Renal cortical epithelial cell (primary cell): Measurements from ENCODE around the gene NAT14. TPM values are rescaled to one million over a fixed set of nuclear protein-coding genes. Genes with fewer than 3 reads are reported as not detected.
A peak's percentile ranks its signal among the peaks of the same experiment; 100 is the strongest.

Source experiments
- DNase-seq: peaks from one replicate; pipeline ENCODE4 v3.0.0-alpha.2; 2011; ENCODE audit warnings: low read depth
- total RNA-seq: library from RNA; depleted of rRNA; stranded (reverse); fragments of >200 nt; gene quantifications from 2 replicates; pipeline ENCODE4 v1.2.3, GENCODE V29; 2014

Gene NAT14
- total RNA-seq, 1 donor from 2014 or later: 39.4 TPM

DNA sequence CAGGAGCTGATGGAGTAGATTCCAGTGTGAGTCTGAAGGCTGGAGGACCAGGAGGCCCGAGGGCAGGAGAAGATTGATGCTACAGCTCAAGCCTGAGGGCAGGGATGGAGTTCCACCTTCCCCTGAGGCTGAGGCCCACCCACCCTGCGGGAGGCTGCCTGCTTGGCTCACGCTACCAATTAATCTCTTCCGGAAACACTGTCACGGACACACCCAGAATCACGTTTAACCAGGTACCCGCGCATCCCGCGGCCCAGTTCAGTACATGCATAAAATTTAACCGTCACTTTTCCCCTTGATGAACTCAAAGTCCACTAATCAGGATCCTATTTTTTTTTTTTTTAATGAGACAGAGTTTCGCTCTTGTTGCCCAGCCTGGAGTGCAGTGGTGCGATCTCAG is 13.7 kb upstream of the NAT14 start:
- no peak for DNase-seq

GRCh38 chr19:55472463-55472862 is 12.5 kb upstream of the NAT14 start:
- peak; percentile 85 for DNase-seq

DNA sequence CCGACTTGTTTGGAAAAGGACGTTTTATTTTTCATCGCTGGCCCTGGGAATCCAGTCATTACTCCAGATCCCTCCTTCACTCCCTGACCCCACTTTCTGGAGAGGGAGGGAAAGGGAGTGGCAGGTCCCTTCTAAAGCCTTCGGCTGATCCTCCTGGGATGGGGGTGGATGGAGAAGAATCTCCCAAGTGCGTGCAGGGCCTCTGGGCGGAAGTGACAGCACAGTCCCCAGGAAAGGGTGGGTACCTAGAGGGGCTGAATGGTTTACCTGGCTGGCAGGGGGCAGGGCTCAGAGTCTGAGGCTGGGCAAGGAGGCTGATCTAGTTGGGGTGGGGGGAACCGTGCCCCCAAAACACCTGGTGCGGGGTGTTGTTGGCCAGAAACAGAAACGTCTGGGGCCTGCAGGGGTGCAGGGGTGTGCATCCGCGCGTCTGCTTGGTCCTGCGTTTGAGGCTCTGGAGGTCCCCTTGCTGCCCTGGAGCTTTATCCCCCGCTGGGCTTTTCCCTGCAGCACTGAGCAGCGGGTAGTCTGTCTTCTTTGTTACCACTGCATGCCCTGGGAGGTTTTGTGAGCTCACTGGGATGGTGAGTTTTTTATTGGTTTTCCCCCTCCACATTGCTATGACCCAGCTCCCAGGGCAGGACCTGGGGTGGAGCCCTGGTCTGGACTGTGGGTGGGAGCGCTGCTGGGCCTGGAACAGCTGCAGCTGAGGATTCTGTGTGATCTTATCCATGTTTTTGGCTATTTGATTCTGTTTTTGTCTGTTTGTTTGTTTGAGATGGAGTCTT is 11.6 kb upstream of the NAT14 start:
- peak; percentile 68 for DNase-seq

DNA sequence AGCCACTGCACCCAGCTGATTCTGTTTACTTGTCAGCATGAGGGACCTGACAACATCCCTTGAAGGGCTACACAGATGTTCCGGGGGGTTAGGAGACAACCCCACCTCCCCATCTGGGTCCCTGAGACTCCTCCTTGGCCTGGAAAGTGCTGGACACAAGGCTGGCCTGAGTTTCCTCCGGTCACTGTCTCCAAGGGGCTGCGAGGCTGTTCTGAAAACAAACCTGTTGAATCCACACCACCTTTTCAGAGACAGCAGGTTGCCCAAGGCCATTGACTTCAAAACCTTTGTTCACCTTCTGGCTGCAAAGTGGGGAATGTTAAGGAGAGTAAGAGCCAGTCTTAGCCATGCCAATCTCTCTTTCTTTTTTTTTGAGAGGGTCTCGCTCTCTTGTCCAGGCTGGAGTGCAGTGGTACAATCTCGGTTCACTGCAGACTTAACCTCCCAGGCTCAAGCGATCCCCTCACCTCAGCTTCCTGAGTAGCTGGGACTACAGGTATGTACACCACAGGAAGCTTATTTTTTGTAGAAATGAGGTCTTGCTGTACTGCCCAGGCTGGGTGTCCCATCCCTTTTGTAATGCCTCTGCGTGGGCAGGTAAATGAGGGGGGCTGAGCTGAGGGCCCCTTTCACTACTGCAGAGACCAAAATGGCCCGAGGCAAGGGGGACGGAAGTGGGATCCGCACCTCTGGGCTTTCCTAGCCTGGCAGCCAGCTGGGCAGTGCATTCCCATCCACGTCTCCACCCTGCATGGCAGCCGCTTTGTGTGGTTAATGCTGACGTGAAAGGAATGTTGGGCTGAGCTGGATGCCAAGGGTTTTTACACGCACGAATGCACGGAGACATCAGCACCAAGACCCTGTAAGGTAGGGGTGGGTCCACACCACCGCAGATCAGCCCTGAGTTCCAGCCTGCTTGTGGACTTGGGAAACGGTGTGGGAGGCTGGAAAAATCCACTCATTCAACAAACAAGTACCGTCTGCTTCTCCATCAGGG is 10.4 kb upstream of the NAT14 start:
- peak; percentile 97 for DNase-seq

DNA sequence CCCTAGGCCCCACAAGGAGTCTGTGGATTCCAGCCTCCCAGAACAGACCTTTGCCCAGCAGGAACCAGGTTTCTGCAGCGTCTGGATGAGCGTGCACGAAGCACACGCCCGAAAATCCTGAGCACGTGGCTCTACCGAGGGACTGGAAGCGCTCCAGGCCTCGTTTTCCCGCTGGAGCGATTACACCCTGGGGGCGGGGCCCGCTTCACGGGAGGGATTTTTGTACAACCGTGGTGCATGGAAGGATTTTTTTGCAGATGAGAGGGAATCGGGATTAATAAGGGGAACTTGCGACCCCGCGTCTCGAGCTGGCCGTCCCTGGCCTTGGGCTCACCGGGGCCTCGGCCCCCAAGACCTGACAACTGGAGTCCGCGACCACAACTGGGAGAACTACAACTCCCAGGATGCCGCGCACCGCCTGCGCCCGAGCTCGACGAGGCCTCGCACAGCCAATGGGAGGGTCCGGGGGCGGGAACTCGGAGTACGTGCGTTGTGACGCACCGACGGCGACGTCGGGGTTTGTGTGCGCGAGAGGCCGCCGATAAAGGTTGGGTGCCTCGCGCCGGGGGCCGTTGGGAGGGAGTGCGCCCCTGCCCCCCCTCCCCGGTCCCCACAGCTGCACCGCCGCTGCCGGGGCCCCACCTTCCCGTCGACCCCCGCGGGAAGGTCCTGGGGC is 8.8 kb upstream of the NAT14 start, which contains the start of gene ZNF628:
ZNF628 (plus strand) TSS at position 518 of the 676 bp plus-strand sequence. CDS start 3,294 bp downstream, outside the sequence.
- DNase-seq: peak; percentile 90

- DNase-seq: no peak
These were observed 7.1 kb upstream of the NAT14 start for GRCh38 chr19:55477905-55478304.

DNA sequence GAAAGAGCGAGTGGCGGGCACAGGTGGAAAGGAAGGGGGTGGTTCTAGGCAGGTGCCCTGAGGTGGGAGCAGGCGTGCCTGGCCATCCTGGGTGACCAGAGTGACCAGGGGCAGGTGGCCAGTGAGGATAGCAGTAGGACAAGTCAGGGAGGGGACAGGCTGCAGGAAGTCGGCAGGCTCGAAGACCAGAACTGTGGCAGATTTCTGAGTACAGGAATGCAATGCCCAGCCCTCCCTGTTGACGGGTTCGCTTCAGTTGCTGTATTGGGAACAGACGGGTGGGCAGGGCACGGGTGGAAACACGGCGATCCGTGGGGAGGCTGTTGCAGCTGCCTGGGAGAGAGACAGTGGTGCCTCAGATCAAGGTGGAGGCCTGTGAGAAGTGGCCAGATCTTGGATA is 6.6 kb upstream of the NAT14 start:
- DNase-seq: no peak

GRCh38 chr19:55479045-55479444 is 5.9 kb upstream of the NAT14 start:
- DNase-seq: no peak

DNA sequence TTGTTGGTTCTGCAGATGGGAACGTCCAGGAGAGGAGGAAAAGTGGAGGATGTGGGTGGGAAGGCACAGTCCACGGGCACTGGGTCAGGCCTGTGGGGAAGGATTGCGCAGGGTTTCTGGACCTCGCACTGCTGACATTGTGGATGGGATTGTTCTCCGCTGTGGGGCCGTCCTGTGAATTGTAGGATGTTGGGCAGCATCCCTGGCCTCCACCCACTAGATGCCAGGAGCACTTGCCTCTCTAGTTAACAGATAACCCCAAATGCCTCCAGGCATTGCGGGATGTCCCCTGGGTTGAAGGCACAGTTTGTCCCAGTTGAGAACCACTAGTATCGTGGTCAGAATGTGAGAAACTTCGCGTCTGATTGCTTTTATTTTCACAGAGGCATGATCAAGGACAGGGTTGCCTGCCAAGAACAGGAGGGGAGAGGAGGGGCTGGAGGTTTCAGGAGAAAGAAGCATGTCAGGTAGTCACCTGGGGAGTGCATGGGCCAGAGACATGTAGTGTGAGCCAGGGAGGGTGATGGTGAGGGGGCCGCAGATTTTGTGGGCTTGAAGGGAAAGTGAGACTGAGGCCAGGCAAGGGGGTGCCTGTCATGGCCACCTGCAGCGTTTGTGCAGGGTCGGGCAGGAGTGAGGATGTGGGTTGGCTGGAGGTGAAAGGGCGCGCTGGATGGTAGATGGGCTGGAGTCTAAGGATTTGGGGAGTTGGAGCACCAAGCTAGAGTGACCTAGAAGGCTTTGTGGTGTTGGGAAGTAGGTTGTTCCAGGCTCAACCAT is 5.3 kb upstream of the NAT14 start:
- peak; percentile 86 for DNase-seq

DNA sequence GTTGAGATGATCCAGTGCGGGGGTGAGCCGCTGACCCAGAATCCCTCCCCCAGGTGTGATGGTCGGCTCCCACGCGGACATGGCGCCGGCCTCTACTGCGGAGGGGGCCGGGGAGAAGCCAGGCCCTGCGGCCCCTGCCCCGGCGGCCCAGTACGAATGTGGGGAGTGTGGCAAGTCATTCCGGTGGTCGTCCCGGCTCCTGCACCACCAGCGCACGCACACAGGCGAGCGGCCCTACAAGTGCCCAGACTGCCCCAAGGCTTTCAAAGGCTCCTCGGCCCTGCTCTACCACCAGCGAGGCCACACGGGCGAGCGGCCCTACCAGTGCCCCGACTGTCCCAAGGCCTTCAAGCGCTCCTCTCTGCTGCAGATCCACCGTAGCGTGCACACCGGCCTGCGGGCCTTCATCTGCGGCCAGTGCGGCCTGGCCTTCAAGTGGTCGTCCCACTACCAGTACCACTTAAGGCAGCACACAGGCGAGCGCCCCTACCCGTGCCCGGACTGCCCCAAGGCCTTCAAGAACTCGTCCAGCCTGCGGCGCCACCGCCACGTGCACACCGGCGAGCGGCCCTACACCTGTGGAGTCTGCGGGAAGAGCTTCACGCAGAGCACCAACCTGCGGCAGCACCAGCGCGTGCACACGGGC is 3.7 kb upstream of the NAT14 start:
- DNase-seq: no peak

DNA sequence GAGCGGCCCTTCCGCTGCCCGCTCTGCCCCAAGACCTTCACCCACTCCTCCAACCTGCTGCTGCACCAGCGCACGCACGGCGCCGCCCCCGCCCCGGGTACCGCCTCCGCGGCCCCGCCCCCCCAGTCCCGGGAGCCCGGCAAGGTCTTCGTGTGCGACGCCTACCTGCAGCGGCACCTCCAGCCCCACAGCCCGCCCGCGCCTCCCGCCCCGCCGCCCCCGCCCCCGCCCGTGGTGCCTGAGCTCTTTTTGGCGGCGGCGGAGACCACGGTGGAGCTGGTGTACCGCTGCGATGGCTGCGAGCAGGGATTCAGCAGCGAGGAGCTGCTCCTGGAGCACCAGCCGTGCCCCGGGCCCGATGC is 3.2 kb upstream of the NAT14 start:
- DNase-seq: no peak

- DNase-seq: no peak
These were observed 2.6 kb upstream of the NAT14 start for GRCh38 chr19:55482156-55482961.

DNA sequence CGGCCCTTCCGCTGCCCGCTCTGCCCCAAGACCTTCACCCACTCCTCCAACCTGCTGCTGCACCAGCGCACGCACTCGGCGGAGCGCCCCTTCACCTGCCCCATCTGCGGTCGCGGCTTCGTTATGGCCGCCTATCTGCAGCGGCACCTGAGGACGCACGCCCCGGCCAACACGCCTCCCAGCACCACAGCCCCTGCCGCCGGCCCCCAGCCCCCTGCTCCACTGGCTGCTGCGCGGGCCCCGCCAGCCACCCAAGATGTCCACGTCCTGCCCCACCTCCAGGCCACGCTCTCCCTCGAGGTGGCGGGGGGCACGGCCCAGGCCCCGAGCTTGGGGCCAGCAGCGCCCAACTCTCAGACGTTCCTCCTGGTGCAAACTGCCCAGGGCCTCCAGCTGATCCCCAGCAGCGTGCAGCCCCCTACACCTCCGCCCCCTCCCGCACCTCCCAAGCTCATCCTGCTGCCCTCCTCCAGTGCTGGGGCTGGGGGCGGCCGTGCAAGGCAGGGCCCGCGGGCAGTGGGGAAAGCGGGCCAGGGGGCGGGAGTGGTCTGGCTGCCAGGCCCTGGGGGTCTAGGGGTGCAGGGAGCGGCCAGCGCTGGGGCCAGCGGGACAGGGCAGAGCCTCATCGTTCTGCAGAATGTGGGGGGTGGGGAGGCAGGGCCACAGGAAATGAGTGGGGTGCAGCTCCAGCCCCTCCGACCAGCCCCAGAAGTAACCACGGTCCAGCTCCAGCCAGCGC is 1.9 kb upstream of the NAT14 start:
- no peak for DNase-seq

DNA sequence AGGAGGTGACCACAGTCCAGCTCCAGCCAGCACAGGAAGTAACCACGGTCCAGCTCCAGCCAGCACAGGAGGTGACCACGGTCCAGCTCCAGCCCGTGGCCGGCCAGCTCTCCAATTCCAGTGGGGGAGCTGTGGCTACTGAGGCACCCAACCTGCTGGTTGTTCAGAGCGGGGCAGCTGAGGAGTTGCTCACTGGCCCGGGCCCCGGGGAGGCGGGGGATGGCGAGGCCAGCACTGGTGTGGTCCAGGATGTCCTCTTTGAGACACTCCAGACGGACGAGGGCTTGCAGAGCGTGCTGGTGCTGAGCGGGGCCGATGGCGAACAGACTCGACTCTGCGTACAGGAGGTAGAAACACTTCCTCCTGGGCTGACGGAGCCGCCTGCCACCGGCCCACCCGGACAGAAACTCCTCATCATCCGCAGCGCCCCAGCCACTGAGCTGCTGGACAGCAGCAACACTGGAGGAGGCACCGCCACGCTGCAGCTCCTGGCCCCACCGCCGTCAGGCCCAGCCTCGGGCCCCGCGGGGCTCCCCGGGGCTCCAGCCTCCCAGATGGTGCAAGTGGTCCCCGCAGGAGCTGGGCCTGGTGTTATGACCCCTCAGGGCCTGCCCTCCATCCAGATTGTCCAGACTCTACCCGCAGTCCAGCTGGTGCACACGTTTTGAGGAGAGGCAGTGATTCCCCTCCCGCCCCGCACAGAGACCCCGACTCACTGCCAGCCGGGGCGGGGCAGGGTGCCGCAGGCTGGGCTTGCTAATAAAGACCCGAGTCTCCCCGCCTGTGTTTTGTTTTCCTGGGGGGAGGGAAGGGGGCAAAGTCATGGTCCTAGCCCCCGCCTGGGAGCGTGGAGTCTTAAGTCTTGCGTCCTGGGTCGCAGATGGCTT is 1.0 kb upstream of the NAT14 start:
- no peak for DNase-seq

DNA sequence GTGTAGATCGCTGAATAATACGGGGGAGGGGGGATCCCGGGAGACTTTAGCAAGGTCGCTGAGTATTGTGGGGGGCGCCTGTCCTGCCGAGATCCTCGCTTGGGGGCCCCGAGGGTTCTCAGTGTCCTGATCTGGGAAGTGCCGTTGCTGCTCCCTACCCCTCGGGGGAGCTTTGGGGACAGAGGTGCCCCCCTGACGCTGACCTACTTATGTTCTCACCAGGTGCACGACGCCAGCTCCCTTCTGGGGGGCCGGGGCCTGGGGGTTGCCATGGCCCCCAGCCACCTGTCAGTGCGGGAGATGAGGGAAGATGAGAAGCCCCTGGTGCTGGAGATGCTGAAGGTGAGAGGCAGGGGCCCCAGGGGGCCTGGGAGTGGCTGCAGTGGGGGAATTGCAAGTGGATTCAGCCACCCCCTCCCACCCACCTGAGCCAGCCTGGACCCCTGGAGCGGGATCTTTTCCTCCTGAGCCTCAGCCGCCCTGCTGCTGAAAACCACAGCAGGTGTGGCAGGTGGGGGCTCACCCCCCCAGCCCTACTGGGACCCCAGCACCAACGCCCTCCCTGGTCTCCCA is 537 bp downstream of the NAT14 start:
- DNase-seq: no peak

- no peak for DNase-seq
These were observed 1.3 kb downstream of the NAT14 start for GRCh38 chr19:55486043-55486970.
